Hepatocyte (in vitro differentiated cells): ENCODE measurements around the gene PHYHIPL.

Experiments used
- EZH2 ChIP-seq: fragments of 200-600 bp; sonication (generic); IDR thresholded peaks from 2 replicates; pipeline ENCODE4 v1.6.1; 2016; ENCODE audit warnings: antibody characterized with exemption, mild to moderate bottlenecking, borderline replicate concordance
- TF ChIP-seq, protein P1 (sequence below): fragments of 200-600 bp; sonication (generic); IDR thresholded peaks from 2 replicates; pipeline ENCODE4 v1.5.1; 2016; ENCODE audit warnings: antibody characterized with exemption, mild to moderate bottlenecking; ENCODE audit not compliant: poor library complexity

GRCh38 chr10:59129867-59130266, 46.6 kb upstream of the PHYHIPL start:
- TF ChIP-seq, protein P1, sequence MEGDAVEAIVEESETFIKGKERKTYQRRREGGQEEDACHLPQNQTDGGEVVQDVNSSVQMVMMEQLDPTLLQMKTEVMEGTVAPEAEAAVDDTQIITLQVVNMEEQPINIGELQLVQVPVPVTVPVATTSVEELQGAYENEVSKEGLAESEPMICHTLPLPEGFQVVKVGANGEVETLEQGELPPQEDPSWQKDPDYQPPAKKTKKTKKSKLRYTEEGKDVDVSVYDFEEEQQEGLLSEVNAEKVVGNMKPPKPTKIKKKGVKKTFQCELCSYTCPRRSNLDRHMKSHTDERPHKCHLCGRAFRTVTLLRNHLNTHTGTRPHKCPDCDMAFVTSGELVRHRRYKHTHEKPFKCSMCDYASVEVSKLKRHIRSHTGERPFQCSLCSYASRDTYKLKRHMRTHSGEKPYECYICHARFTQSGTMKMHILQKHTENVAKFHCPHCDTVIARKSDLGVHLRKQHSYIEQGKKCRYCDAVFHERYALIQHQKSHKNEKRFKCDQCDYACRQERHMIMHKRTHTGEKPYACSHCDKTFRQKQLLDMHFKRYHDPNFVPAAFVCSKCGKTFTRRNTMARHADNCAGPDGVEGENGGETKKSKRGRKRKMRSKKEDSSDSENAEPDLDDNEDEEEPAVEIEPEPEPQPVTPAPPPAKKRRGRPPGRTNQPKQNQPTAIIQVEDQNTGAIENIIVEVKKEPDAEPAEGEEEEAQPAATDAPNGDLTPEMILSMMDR: no peak
- no peak for TF ChIP-seq EZH2
